HepG2 (cell line): ENCODE measurements around the gene PMIS2. TPM values are rescaled to one million over a fixed set of nuclear protein-coding genes. Genes with fewer than 3 reads are reported as not detected.

Experiments used
- ARNT ChIP-seq: fragments of 450-650 bp; IDR thresholded peaks from 2 replicates; pipeline ENCODE4 v1.6.1; 2017
- CEBPG ChIP-seq: IDR thresholded peaks from 2 replicates; pipeline ENCODE4 v1.6.1; 2016
- CHD2 ChIP-seq: IDR thresholded peaks from 2 replicates; pipeline ENCODE4 v1.6.1; 2011; ENCODE audit warnings: low read depth, low read length, improper control_type of control experiment
- KLF9 ChIP-seq: IDR thresholded peaks from 2 replicates; pipeline ENCODE4 v1.6.1; 2016; ENCODE audit warnings: low read depth
- RAD21 ChIP-seq: fragments of 450-650 bp; formaldehyde crosslinking; IDR thresholded peaks from 2 replicates; pipeline ENCODE4 v1.5.0; 2020; ENCODE audit warnings: mild to moderate bottlenecking
- SUZ12 ChIP-seq: fragments of 150-350 bp; IDR thresholded peaks from 2 replicates; pipeline ENCODE4 v1.6.1; 2014; ENCODE audit warnings: low read depth, low read length
- TARDBP ChIP-seq: sonication (generic); formaldehyde crosslinking; IDR thresholded peaks from 2 replicates; pipeline ENCODE4 v1.8.0; 2022; ENCODE audit warnings: mild to moderate bottlenecking, missing genetic modification reagents
- TP53 ChIP-seq: sonication (generic); formaldehyde crosslinking; conservative IDR thresholded peaks from 2 replicates; pipeline ENCODE4 v1.4.0; 2020; ENCODE audit warnings: missing genetic modification reagents
- YY1 ChIP-seq: IDR thresholded peaks from 2 replicates; pipeline ENCODE4 v1.6.1; 2011; ENCODE audit warnings: low read length, low read depth, moderate library complexity, mild to moderate bottlenecking; ENCODE audit not compliant: insufficient read depth, insufficient replicate concordance
- ZNF274 ChIP-seq: sonication (generic); formaldehyde crosslinking; IDR thresholded peaks from 2 replicates; pipeline ENCODE4 v1.5.1; 2020; ENCODE audit warnings: mild to moderate bottlenecking, missing genetic modification reagents
- ZNF3 ChIP-seq: IDR thresholded peaks from 2 replicates; pipeline ENCODE4 v1.7.0; 2017; ENCODE audit warnings: inconsistent platforms
- ZNF607 ChIP-seq: sonication (generic); formaldehyde crosslinking; IDR thresholded peaks from 2 replicates; pipeline ENCODE4 v1.5.1; 2020; ENCODE audit warnings: missing genetic modification reagents, mild to moderate bottlenecking, borderline replicate concordance
- polyA plus RNA-seq, 8 experiments: library from polyadenylated mRNA; depleted of rRNA in 3 of 8; stranded (reverse) in 7 of 8; unstranded in 1 of 8; fragments of >200 nt; fragmentation: Illumina TruSeq in 4 of 8; extraction: Trizol in 4 of 8; gene quantifications; 2 replicates each; pipeline versions ENCODE4 v1.2.1 to v1.2.3, GENCODE V29; 2011 to 2016; ENCODE audit warnings: low read depth in 4 of 8, missing spikeins in 1 of 8, mixed read lengths in 1 of 8; ENCODE audit not compliant: insufficient read depth in 1 of 8
- total RNA-seq, 5 experiments: library from RNA; depleted of rRNA; stranded (reverse); fragments of >200 nt; fragmentation: Illumina TruSeq; extraction: Trizol; gene quantifications; 2 replicates each; pipeline ENCODE4 v1.2.3, GENCODE V29; 2016; ENCODE audit warnings: low read depth in 1 of 5
- TF ChIP-seq, protein P1 (sequence below): sonication (generic); formaldehyde crosslinking; IDR thresholded peaks from 2 replicates; pipeline ENCODE4 v1.4.0; 2020; ENCODE audit warnings: missing genetic modification reagents
- TF ChIP-seq, protein P2 (sequence below), 2 experiments: fragments of 450-650 bp in 1 of 2; sonication (generic) in 1 of 2; formaldehyde crosslinking in 1 of 2; IDR thresholded peaks; 2 replicates each; pipeline versions ENCODE4 v1.6.1 to v1.8.0; 2016 to 2022; ENCODE audit warnings: antibody characterized with exemption in 1 of 2, mild to moderate bottlenecking in 1 of 2, missing genetic modification reagents in 1 of 2
- TF ChIP-seq, protein P3 (sequence below): IDR thresholded peaks from 2 replicates; pipeline ENCODE4 v1.6.1; 2016; ENCODE audit warnings: missing compliant biosample characterization, missing genetic modification reagents, borderline replicate concordance
- TF ChIP-seq, protein P4 (sequence below): sonication (generic); formaldehyde crosslinking; IDR thresholded peaks from 2 replicates; pipeline ENCODE4 v1.4.0; 2020; ENCODE audit warnings: missing genetic modification reagents

The PMIS2 gene
- total and polyA plus RNA-seq, 2 of the 13 experiments (the other 11 are each of a cell fraction or from before 2014, with no cell fraction given), result not detected

DNA sequence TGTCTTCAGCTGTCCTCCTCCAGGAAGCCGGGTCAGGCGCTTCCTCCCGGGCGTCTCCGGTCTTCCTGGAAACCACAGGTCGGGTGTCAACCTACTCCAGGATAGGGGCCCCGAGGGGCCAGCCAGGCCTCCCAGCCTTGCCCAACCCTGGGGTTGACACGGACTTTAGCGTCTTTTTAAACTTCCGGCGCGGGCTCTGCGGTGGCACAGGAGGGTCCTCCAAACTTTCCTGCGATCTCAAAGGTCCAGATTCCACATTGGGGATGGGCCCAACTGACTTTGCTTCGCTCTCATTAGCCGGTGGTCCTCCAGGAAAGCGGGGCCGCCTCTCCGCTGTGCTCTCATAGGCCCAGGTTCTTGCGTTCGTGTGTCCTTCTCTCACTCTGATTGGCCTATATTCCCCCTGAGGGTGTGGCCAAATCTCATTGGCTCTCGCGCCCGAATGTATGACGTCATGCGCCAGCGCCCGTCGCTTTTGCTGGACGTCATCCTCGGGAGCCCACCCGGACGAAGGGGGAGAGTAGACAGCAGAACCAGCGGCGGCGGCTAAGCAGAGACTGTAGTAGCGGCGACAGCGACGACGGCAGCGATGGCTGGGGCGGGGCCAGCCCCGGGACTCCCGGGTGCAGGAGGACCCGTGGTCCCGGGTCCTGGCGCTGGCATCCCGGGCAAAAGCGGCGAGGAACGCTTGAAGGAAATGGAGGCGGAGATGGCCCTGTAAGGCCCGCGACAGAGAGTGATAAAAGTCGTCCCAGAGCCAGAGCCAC lies 42.8 kb downstream of the PMIS2 start, which contains the start of gene RBM42 (continued):
- TF ChIP-seq, protein P1, sequence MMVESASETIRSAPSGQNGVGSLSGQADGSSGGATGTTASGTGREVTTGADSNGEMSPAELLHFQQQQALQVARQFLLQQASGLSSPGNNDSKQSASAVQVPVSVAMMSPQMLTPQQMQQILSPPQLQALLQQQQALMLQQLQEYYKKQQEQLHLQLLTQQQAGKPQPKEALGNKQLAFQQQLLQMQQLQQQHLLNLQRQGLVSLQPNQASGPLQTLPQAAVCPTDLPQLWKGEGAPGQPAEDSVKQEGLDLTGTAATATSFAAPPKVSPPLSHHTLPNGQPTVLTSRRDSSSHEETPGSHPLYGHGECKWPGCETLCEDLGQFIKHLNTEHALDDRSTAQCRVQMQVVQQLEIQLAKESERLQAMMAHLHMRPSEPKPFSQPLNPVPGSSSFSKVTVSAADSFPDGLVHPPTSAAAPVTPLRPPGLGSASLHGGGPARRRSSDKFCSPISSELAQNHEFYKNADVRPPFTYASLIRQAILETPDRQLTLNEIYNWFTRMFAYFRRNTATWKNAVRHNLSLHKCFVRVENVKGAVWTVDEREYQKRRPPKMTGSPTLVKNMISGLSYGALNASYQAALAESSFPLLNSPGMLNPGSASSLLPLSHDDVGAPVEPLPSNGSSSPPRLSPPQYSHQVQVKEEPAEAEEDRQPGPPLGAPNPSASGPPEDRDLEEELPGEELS (CRISPR knock-in tag), result no peak; the same call in 1 of the 2 replicates
- peak; percentile 85 for TF ChIP-seq TARDBP (CRISPR knock-in tag)
- TF ChIP-seq KLF9, result no peak
- no peak for TF ChIP-seq SUZ12
- TF ChIP-seq, protein P2, sequence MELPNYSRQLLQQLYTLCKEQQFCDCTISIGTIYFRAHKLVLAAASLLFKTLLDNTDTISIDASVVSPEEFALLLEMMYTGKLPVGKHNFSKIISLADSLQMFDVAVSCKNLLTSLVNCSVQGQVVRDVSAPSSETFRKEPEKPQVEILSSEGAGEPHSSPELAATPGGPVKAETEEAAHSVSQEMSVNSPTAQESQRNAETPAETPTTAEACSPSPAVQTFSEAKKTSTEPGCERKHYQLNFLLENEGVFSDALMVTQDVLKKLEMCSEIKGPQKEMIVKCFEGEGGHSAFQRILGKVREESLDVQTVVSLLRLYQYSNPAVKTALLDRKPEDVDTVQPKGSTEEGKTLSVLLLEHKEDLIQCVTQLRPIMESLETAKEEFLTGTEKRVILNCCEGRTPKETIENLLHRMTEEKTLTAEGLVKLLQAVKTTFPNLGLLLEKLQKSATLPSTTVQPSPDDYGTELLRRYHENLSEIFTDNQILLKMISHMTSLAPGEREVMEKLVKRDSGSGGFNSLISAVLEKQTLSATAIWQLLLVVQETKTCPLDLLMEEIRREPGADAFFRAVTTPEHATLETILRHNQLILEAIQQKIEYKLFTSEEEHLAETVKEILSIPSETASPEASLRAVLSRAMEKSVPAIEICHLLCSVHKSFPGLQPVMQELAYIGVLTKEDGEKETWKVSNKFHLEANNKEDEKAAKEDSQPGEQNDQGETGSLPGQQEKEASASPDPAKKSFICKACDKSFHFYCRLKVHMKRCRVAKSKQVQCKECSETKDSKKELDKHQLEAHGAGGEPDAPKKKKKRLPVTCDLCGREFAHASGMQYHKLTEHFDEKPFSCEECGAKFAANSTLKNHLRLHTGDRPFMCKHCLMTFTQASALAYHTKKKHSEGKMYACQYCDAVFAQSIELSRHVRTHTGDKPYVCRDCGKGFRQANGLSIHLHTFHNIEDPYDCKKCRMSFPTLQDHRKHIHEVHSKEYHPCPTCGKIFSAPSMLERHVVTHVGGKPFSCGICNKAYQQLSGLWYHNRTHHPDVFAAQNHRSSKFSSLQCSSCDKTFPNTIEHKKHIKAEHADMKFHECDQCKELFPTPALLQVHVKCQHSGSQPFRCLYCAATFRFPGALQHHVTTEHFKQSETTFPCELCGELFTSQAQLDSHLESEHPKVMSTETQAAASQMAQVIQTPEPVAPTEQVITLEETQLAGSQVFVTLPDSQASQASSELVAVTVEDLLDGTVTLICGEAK (IDR thresholded peaks at IDR 0.05), result no peak
- TF ChIP-seq, protein P2 (CRISPR knock-in tag; IDR thresholded peaks at IDR 0.05), result peak; percentile 76
- 0 out of 2 replicates have a peak, but pooled peaks have one; percentile 48 for TF ChIP-seq CEBPG (CRISPR knock-in tag)
- no peak for TF ChIP-seq ZNF274 (CRISPR knock-in tag)
- TF ChIP-seq RAD21, result peak; percentile 46
- no peak for TF ChIP-seq ARNT
- TF ChIP-seq YY1, result peak; percentile 41
- TF ChIP-seq, protein P3, sequence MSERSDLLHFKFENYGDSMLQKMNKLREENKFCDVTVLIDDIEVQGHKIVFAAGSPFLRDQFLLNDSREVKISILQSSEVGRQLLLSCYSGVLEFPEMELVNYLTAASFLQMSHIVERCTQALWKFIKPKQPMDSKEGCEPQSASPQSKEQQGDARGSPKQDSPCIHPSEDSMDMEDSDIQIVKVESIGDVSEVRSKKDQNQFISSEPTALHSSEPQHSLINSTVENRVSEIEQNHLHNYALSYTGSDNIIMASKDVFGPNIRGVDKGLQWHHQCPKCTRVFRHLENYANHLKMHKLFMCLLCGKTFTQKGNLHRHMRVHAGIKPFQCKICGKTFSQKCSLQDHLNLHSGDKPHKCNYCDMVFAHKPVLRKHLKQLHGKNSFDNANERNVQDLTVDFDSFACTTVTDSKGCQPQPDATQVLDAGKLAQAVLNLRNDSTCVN (CRISPR knock-in tag), result 0 out of 2 replicates have a peak, but pooled peaks have one; percentile 26
- TF ChIP-seq, protein P4, sequence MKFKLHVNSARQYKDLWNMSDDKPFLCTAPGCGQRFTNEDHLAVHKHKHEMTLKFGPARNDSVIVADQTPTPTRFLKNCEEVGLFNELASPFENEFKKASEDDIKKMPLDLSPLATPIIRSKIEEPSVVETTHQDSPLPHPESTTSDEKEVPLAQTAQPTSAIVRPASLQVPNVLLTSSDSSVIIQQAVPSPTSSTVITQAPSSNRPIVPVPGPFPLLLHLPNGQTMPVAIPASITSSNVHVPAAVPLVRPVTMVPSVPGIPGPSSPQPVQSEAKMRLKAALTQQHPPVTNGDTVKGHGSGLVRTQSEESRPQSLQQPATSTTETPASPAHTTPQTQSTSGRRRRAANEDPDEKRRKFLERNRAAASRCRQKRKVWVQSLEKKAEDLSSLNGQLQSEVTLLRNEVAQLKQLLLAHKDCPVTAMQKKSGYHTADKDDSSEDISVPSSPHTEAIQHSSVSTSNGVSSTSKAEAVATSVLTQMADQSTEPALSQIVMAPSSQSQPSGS (CRISPR knock-in tag), result peak; percentile 98
- TF ChIP-seq TP53, result peak; percentile 74; the same call in 1 of the 2 replicates
- peak; percentile 77 for TF ChIP-seq CHD2
- no peak for TF ChIP-seq ZNF607 (CRISPR knock-in tag)
- no peak for TF ChIP-seq ZNF3
